Epithelial cell of proximal tubule (primary cell): ENCODE data around the gene ARPC1A. TPM values are rescaled to one million over a fixed set of nuclear protein-coding genes. Genes with fewer than 3 reads are reported as not detected.
"Not testable (repeated sequence)": the region's sequence is repeated elsewhere in the genome, so short reads cannot be mapped to it uniquely, and the experiment has no call there.

Source experiments
- DNase-seq: peaks from one replicate; pipeline ENCODE4 v3.0.0-alpha.2; 2011; ENCODE audit warnings: low read depth
- H3K4me3 ChIP-seq: 2 replicates; pipeline ENCODE4 v1.5.1; 2011; ENCODE audit warnings: low read depth, mild to moderate bottlenecking, low read length
- CTCF ChIP-seq: conservative IDR thresholded peaks from 2 replicates; pipeline ENCODE4 v1.5.1; 2012; ENCODE audit warnings: low read depth, mild to moderate bottlenecking, low read length
- total RNA-seq: library from RNA; depleted of rRNA; stranded (reverse); fragments of >200 nt; gene quantifications from 2 replicates; pipeline ENCODE4 v1.2.3, GENCODE V29; 2015

ARPC1A gene
- total RNA-seq, 1 donor from 2014 or later = 198 TPM

GRCh38 chr7:99339595-99339994, 13.9 kb downstream of the ARPC1A start:
- no peak for TF ChIP-seq CTCF
- no peak for DNase-seq
- H3K4me3 ChIP-seq = no peak overlapping the region

DNA sequence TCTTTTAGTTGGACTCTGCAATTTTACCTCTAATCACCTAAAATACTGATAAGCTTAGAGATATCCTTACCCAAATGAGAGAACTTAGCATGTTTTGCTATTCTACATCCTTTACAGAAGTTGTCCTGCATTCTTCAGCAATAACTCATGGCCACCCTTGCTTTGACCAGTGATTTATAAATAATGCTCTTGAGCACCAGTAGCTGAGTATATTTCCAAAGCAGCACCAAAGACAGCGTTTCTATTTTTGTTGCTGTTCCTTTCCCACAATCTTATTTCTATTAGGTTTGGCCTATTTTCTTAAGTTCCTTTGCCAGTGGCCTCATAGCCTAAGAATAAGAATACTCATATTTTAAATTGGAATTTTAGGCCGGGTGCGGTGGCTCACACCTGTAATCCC, 15.0 kb downstream of the ARPC1A start:
- no peak for DNase-seq
- no peak for TF ChIP-seq CTCF
- no peak overlapping the region for H3K4me3 ChIP-seq

- DNase-seq = no peak
- TF ChIP-seq CTCF = no peak
- H3K4me3 ChIP-seq = no peak overlapping the region
Measured at GRCh38 chr7:99344061-99344647, 18.5 kb downstream of the ARPC1A start.

GRCh38 chr7:99350641-99351040, 24.9 kb downstream of the ARPC1A start:
- DNase-seq, H3K4me3 ChIP-seq: not testable (repeated sequence)

- DNase-seq = no peak
- H3K4me3 ChIP-seq = no peak overlapping the region
- no peak for TF ChIP-seq CTCF
Measured at GRCh38 chr7:99352247-99352646, 26.5 kb downstream of the ARPC1A start.

GRCh38 chr7:99355098-99355497, 29.4 kb downstream of the ARPC1A start:
- H3K4me3 ChIP-seq = no peak overlapping the region
- DNase-seq = no peak
- no peak for TF ChIP-seq CTCF

DNA sequence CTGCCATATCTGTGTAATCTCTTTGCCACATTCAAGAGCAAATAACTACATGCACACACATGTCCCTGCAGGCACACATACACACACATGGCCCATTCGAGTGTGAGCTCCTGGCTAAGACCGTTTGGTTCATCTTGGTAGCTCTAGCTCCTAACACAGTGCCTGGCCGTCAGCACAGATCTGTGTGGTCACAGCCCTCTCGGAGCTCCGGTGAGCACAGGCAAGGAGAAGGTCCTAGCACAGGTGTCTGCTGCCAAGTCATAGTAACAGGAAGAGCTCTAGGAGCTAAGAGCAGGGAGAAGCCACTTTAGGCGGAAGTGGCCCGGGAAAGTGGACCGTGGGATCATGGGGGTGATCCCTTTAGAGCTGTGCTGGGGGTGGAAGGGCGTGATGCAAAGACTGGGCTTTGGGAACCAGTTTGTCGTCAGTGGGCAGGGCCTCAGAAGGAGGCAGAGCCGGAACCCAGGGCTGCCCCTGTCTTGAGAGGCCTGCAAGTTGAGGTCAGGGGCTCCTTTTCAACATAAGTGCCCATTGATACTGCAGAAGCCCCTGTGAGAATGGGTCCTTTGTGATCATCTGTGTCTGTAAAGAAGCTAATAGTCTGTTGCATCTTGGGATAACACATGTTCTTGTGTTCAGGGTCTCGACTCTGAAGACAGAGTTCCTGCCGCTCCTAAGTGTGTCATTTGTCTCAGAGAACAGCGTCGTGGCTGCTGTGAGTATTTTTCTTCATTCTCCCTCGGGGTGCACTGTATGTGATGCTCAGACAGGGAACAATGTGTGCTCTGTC, 32.2 kb downstream of the ARPC1A start:
- no peak for TF ChIP-seq CTCF
- no peak for DNase-seq
- H3K4me3 ChIP-seq = no peak overlapping the region

GRCh38 chr7:99358521-99358920, 32.8 kb downstream of the ARPC1A start:
- not testable (repeated sequence) for H3K4me3 ChIP-seq, DNase-seq
